Immature natural killer cell (primary cell): ENCODE measurements around the gene CFTR. TPM values are rescaled to one million over a fixed set of nuclear protein-coding genes. Genes with fewer than 3 reads are reported as not detected.

Source experiments
- DNase-seq, 3 donors: peaks; one replicate each; pipeline ENCODE4 v3.0.0; 2022; ENCODE audit warnings: mixed read lengths in 1 of 3
- H3K27ac Mint-ChIP-seq, 6 donors: one replicate each; pipeline ENCODE4 v1.8.0; 2020; ENCODE audit warnings: mixed read lengths in 6 of 6, mild to moderate bottlenecking in 5 of 6, inconsistent platforms in 4 of 6, moderate library complexity in 3 of 6
- H3K27me3 Mint-ChIP-seq, 3 donors: one replicate each; pipeline ENCODE4 v1.8.0; 2020 to 2021; ENCODE audit warnings: low read depth in 3 of 3, mild to moderate bottlenecking in 3 of 3, mixed read lengths in 3 of 3, moderate library complexity in 3 of 3, inconsistent platforms in 1 of 3
- H3K36me3 Mint-ChIP-seq, 3 donors: one replicate each; pipeline ENCODE4 v1.8.0; 2020; ENCODE audit warnings: mixed read lengths in 3 of 3, inconsistent platforms in 2 of 3, mild to moderate bottlenecking in 2 of 3
- H3K4me1 Mint-ChIP-seq, 2 donors: one replicate each; pipeline ENCODE4 v1.8.0; 2020; ENCODE audit warnings: inconsistent platforms in 2 of 2, mild to moderate bottlenecking in 2 of 2, mixed read lengths in 2 of 2, moderate library complexity in 1 of 2
- H3K4me3 Mint-ChIP-seq, 5 donors: one replicate each; pipeline ENCODE4 v1.8.0; 2020; ENCODE audit warnings: mild to moderate bottlenecking in 5 of 5, mixed read lengths in 5 of 5, inconsistent platforms in 3 of 5, moderate library complexity in 3 of 5
- H3K9me3 Mint-ChIP-seq, 6 donors: one replicate each; pipeline ENCODE4 v1.8.0; 2020; ENCODE audit warnings: mild to moderate bottlenecking in 6 of 6, mixed read lengths in 6 of 6, inconsistent platforms in 4 of 6, moderate library complexity in 3 of 6
- polyA plus RNA-seq, 3 donors: library from polyadenylated mRNA; unstranded; fragments of 300-500 nt; fragmentation: Illumina TruSeq; gene quantifications; one replicate each; pipeline ENCODE4 v1.2.3, GENCODE V29; 2021

The CFTR gene
- polyA plus RNA-seq, 3 donors from 2014 or later = not detected

GRCh38 chr7:117652943-117653680, 173.3 kb downstream of the CFTR start:
- Mint-ChIP-seq H3K4me1 (no peaks in the 10 kb centered on the region), H3K4me3 (no peak overlapping the region), H3K27me3 (peaks cover 0 to 3% (median 2%) of the 10 kb centered on the region in 3 donors), H3K36me3 (no peaks in the 10 kb centered on the region), H3K27ac (no peak overlapping the region), H3K9me3 (peaks cover 0 to 18% (median 4%) of the 10 kb centered on the region in 6 donors)
- no peak for DNase-seq

GRCh38 chr7:117654780-117655179, 175.0 kb downstream of the CFTR start:
- Mint-ChIP-seq H3K4me1 (no peaks in the 10 kb centered on the region), H3K27me3 (peaks cover 0 to 3% (median 2%) of the 10 kb centered on the region in 3 donors), H3K36me3 (no peaks in the 10 kb centered on the region), H3K4me3 (no peak overlapping the region), H3K9me3 (peaks cover 0 to 23% (median 7%) of the 10 kb centered on the region in 6 donors), H3K27ac (no peak overlapping the region)
- no peak for DNase-seq

- DNase-seq = no peak
- Mint-ChIP-seq H3K27me3 (peaks cover 0 to 3% (median 2%) of the 10 kb centered on the region in 3 donors), H3K4me3 (no peak overlapping the region), H3K4me1 (no peaks in the 10 kb centered on the region), H3K36me3 (no peaks in the 10 kb centered on the region), H3K27ac (no peak overlapping the region), H3K9me3 (peaks cover 0 to 18% (median 3%) of the 10 kb centered on the region in 6 donors)
Observed at GRCh38 chr7:117656806-117657205, 177.0 kb downstream of the CFTR start.

- no peaks in the 10 kb centered on the region for H3K4me1 Mint-ChIP-seq
- no peaks in the 10 kb centered on the region for H3K36me3 Mint-ChIP-seq
- no peak overlapping the region for H3K4me3 Mint-ChIP-seq
- no peak for DNase-seq
- H3K27ac Mint-ChIP-seq = no peak overlapping the region
- H3K27me3 Mint-ChIP-seq = peaks cover 0 to 6% (median 0%) of the 10 kb centered on the region in 3 donors
- peaks cover 2 to 26% (median 3%) of the 10 kb centered on the region in 6 donors for H3K9me3 Mint-ChIP-seq
Observed at GRCh38 chr7:117659531-117660011, 179.7 kb downstream of the CFTR start.

- Mint-ChIP-seq H3K27ac (no peak overlapping the region), H3K27me3 (peaks cover 0 to 5% (median 1%) of the 10 kb centered on the region in 3 donors), H3K4me1 (no peaks in the 10 kb centered on the region), H3K4me3 (no peak overlapping the region), H3K36me3 (no peaks in the 10 kb centered on the region), H3K9me3 (peaks cover 0 to 19% (median 3%) of the 10 kb centered on the region in 6 donors)
- no peak for DNase-seq
Observed at GRCh38 chr7:117661328-117661727, 181.5 kb downstream of the CFTR start.

GRCh38 chr7:117664047-117664446, 184.2 kb downstream of the CFTR start:
- H3K9me3 Mint-ChIP-seq = peaks cover 0 to 18% (median 2%) of the 10 kb centered on the region in 6 donors
- peaks cover 0 to 5% (median 1%) of the 10 kb centered on the region in 3 donors for H3K27me3 Mint-ChIP-seq
- H3K27ac Mint-ChIP-seq = no peak overlapping the region
- H3K36me3 Mint-ChIP-seq = no peaks in the 10 kb centered on the region
- no peak for DNase-seq
- no peak overlapping the region for H3K4me3 Mint-ChIP-seq
- no peaks in the 10 kb centered on the region for H3K4me1 Mint-ChIP-seq

GRCh38 chr7:117665368-117665767, 185.5 kb downstream of the CFTR start:
- no peak for DNase-seq
- no peak overlapping the region for H3K27ac Mint-ChIP-seq
- no peaks in the 10 kb centered on the region for H3K36me3 Mint-ChIP-seq
- H3K27me3 Mint-ChIP-seq = peaks cover 0 to 5% (median 1%) of the 10 kb centered on the region in 3 donors
- H3K4me1 Mint-ChIP-seq = no peaks in the 10 kb centered on the region
- no peak overlapping the region for H3K4me3 Mint-ChIP-seq
- peaks cover 0 to 14% (median 2%) of the 10 kb centered on the region in 6 donors for H3K9me3 Mint-ChIP-seq

GRCh38 chr7:117666031-117666430, 186.2 kb downstream of the CFTR start:
- no peak for DNase-seq
- Mint-ChIP-seq H3K36me3 (no peaks in the 10 kb centered on the region), H3K4me1 (no peaks in the 10 kb centered on the region), H3K9me3 (peaks cover 0 to 14% (median 2%) of the 10 kb centered on the region in 6 donors), H3K27me3 (peaks cover 0 to 5% (median 1%) of the 10 kb centered on the region in 3 donors), H3K27ac (no peak overlapping the region), H3K4me3 (no peak overlapping the region)

- peaks cover 0 to 5% (median 1%) of the 10 kb centered on the region in 3 donors for H3K27me3 Mint-ChIP-seq
- no peak overlapping the region for H3K4me3 Mint-ChIP-seq
- H3K27ac Mint-ChIP-seq = no peak overlapping the region
- peaks cover 0 to 14% (median 3%) of the 10 kb centered on the region in 6 donors for H3K9me3 Mint-ChIP-seq
- DNase-seq = no peak
- no peaks in the 10 kb centered on the region for H3K4me1 Mint-ChIP-seq
- H3K36me3 Mint-ChIP-seq = no peaks in the 10 kb centered on the region
Observed at GRCh38 chr7:117666689-117667088, 186.9 kb downstream of the CFTR start.

- no peak overlapping the region for H3K27ac Mint-ChIP-seq
Observed at GRCh38 chr7:117667456-117667855, 187.6 kb downstream of the CFTR start.

GRCh38 chr7:117669818-117670217, 190.0 kb downstream of the CFTR start:
- Mint-ChIP-seq H3K9me3 (peaks cover 0 to 3% (median under 1%) of the 10 kb centered on the region in 6 donors), H3K4me3 (no peak overlapping the region), H3K27ac (no peak overlapping the region), H3K36me3 (no peaks in the 10 kb centered on the region), H3K4me1 (no peaks in the 10 kb centered on the region), H3K27me3 (peaks cover 0 to 1% (median 0%) of the 10 kb centered on the region in 3 donors)
- no peak for DNase-seq

More at GRCh38 chr7:117667456-117667855, 187.6 kb downstream of the CFTR start:
- no peaks in the 10 kb centered on the region for H3K36me3 Mint-ChIP-seq
- peaks cover 0 to 14% (median 3%) of the 10 kb centered on the region in 6 donors for H3K9me3 Mint-ChIP-seq
- H3K4me3 Mint-ChIP-seq = no peak overlapping the region
- H3K4me1 Mint-ChIP-seq = no peaks in the 10 kb centered on the region
- H3K27me3 Mint-ChIP-seq = peaks cover 0 to 1% (median under 1%) of the 10 kb centered on the region in 3 donors
- no peak for DNase-seq

GRCh38 chr7:117672453-117672852, 192.6 kb downstream of the CFTR start:
- Mint-ChIP-seq H3K27ac (no peak overlapping the region), H3K4me1 (no peaks in the 10 kb centered on the region), H3K9me3 (peaks cover 0 to 3% (median 0%) of the 10 kb centered on the region in 6 donors), H3K36me3 (no peaks in the 10 kb centered on the region), H3K4me3 (no peak overlapping the region), H3K27me3 (peaks cover 0 to 2% (median 0%) of the 10 kb centered on the region in 3 donors)
- DNase-seq = no peak

GRCh38 chr7:117673367-117673766, 193.5 kb downstream of the CFTR start:
- Mint-ChIP-seq H3K4me3 (no peak overlapping the region), H3K27ac (no peak overlapping the region), H3K4me1 (no peaks in the 10 kb centered on the region), H3K36me3 (no peaks in the 10 kb centered on the region), H3K27me3 (peaks cover 0 to 2% (median 0%) of the 10 kb centered on the region in 3 donors), H3K9me3 (peaks cover 0 to 3% (median 0%) of the 10 kb centered on the region in 6 donors)
- no peak for DNase-seq

- Mint-ChIP-seq H3K27ac (no peak overlapping the region), H3K27me3 (peaks cover 0 to 2% (median 0%) of the 10 kb centered on the region in 3 donors), H3K9me3 (peaks cover 0 to 3% (median 0%) of the 10 kb centered on the region in 6 donors), H3K4me1 (no peaks in the 10 kb centered on the region), H3K4me3 (no peak overlapping the region), H3K36me3 (no peaks in the 10 kb centered on the region)
- no peak for DNase-seq
Observed at GRCh38 chr7:117673839-117674238, 194.0 kb downstream of the CFTR start.
